Body of pancreas (tissue), 4 donors: ENCODE data around the gene PBRM1.

Source experiments
- POLR2A ChIP-seq, 3 donors: fragments of 450-650 bp; IDR thresholded peaks; one replicate each; pipeline ENCODE4 v1.6.1; 2016; ENCODE audit warnings: antibody characterized with exemption in 3 of 3, mild to moderate bottlenecking in 2 of 3
- TF ChIP-seq, protein P1 (sequence below), 7 experiments: fragments of 450-650 bp in 4 of 7; fragments of 200-600 bp in 3 of 7; sonication (generic) in 3 of 7; IDR thresholded peaks; one replicate each; pipeline ENCODE4 v1.5.1; 2016 to 2019; ENCODE audit warnings: antibody characterized with exemption in 7 of 7

DNA sequence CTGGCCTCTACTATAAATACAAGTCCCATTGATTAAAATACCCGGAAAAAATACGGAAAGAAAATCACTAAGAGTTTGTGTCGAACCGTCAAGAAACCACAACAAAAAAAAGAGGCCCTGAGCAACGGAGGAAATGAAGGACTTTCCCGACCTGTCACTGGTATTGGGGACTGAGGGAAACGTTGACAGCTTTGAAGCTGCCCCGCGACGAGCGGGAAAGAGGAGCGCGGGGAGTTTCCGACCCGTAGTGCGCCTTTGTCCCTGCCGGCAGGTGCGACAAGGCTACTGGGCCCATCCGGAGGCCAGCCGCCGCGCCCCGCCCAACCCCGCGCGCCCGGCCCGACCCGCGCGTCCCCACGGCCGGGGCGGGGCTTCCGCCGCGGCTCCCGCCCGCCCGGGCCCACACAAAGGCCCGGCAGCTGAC, 416 bp downstream of the PBRM1 start:
- TF ChIP-seq, protein P1, sequence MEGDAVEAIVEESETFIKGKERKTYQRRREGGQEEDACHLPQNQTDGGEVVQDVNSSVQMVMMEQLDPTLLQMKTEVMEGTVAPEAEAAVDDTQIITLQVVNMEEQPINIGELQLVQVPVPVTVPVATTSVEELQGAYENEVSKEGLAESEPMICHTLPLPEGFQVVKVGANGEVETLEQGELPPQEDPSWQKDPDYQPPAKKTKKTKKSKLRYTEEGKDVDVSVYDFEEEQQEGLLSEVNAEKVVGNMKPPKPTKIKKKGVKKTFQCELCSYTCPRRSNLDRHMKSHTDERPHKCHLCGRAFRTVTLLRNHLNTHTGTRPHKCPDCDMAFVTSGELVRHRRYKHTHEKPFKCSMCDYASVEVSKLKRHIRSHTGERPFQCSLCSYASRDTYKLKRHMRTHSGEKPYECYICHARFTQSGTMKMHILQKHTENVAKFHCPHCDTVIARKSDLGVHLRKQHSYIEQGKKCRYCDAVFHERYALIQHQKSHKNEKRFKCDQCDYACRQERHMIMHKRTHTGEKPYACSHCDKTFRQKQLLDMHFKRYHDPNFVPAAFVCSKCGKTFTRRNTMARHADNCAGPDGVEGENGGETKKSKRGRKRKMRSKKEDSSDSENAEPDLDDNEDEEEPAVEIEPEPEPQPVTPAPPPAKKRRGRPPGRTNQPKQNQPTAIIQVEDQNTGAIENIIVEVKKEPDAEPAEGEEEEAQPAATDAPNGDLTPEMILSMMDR (IDR thresholded peaks at IDR 0.05) = peak in 2 of 7 experiments; percentile 9 to 26
- no peak for TF ChIP-seq POLR2A (IDR thresholded peaks at IDR 0.05)
